Esophagus muscularis mucosa (tissue), 4 donors: ENCODE measurements around the gene HPCA.

Source experiments
- EP300 ChIP-seq: sonication (generic); formaldehyde crosslinking; IDR thresholded peaks from one replicate; pipeline ENCODE4 v1.6.1; 2017; ENCODE audit warnings: antibody characterized with exemption
- POLR2A ChIP-seq: fragments of 450-650 bp; IDR thresholded peaks from one replicate; pipeline ENCODE4 v1.6.1; 2017; ENCODE audit warnings: antibody characterized with exemption, moderate library complexity, mild to moderate bottlenecking, low read depth
- POLR2AphosphoS5 ChIP-seq, 2 donors: sonication (generic); formaldehyde crosslinking; IDR thresholded peaks; one replicate each; pipeline ENCODE4 v1.6.1; 2017; ENCODE audit warnings: antibody characterized with exemption in 2 of 2
- TF ChIP-seq, protein P1 (sequence below), 3 experiments: fragments of 200-600 bp in 2 of 3; fragments of 450-650 bp in 1 of 3; sonication (generic) in 2 of 3; IDR thresholded peaks; one replicate each; pipeline ENCODE4 v1.5.1; 2017 to 2019; ENCODE audit warnings: antibody characterized with exemption in 3 of 3, mild to moderate bottlenecking in 2 of 3, moderate library complexity in 1 of 3

DNA sequence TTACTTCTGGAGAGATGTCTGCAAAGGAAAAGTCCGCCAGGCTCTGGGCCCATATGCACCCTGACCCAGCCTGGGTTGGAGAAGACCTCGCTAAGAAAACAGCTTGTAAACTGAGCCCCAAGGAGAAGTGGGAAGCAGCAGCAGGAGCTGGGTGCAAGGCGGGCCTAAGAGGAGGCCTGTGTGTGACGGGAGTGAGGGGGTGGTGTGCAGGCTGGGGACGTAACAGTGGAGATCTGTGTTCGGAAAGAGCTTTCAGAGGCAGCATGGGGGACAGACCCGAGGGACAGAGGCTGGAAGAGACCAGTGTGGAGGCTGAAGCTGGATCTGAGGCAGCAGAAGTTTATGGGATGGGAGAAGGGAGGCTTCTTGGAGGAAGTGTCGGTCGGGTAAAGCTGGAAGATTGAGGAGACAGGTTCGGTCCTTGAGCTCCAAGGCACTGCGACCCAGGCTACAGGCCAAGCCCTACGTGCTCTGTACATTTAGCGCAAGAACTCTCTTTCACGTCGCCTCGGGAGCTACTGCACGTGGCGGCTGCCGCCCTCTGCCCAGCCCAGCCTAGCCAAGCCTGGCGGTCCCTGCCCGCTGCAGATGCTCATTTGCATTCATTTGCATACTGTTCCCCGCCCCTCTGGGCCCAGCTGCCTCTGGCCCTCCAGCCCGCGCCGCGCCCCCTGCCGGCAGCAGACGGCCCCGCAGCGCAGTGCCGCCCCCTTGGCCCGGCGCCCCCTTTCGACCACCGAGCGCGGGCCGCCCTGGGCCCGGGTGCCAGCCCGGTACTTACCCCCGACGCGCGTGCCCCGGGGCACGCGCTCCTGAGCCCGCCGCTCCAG lies 6.3 kb downstream of the HPCA start:
- TF ChIP-seq, protein P1, sequence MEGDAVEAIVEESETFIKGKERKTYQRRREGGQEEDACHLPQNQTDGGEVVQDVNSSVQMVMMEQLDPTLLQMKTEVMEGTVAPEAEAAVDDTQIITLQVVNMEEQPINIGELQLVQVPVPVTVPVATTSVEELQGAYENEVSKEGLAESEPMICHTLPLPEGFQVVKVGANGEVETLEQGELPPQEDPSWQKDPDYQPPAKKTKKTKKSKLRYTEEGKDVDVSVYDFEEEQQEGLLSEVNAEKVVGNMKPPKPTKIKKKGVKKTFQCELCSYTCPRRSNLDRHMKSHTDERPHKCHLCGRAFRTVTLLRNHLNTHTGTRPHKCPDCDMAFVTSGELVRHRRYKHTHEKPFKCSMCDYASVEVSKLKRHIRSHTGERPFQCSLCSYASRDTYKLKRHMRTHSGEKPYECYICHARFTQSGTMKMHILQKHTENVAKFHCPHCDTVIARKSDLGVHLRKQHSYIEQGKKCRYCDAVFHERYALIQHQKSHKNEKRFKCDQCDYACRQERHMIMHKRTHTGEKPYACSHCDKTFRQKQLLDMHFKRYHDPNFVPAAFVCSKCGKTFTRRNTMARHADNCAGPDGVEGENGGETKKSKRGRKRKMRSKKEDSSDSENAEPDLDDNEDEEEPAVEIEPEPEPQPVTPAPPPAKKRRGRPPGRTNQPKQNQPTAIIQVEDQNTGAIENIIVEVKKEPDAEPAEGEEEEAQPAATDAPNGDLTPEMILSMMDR (IDR thresholded peaks at IDR 0.05): peak; percentile 17 to 47 (median 36)
- TF ChIP-seq POLR2A (no peak), POLR2AphosphoS5 (IDR thresholded peaks at IDR 0.05) (no peak), EP300 (no peak)
